Lung (tissue), 12 donors: ENCODE measurements around the gene PCNP. TPM values are rescaled to one million over a fixed set of nuclear protein-coding genes. Genes with fewer than 3 reads are reported as not detected.
A peak's percentile ranks its signal among the peaks of the same experiment; 100 is the strongest.

Experiments
- ATAC-seq: fragments of 200-7000 bp; cut with Tn5 transposase; one replicate; pipeline ENCODE4 v1.9.1; 2020; ENCODE audit warnings: moderate number of reproducible peaks; ENCODE audit not compliant: insufficient read depth, low FRiP score
- DNase-seq, 3 donors: peaks; one replicate each; pipeline ENCODE4 v3.0.0-alpha.2; 2013 to 2017
- H3K27ac ChIP-seq, 2 donors: one replicate each; pipeline ENCODE4 v1.5.1; 2013; ENCODE audit warnings: mild to moderate bottlenecking in 2 of 2, moderate library complexity in 2 of 2, control low read depth in 1 of 2, inconsistent platforms in 1 of 2, low read depth in 1 of 2, low read length in 1 of 2
- H3K27me3 ChIP-seq, 3 donors: one replicate each; pipeline ENCODE4 v1.5.1; 2013; ENCODE audit warnings: low read length in 2 of 3; ENCODE audit not compliant: control insufficient read depth in 3 of 3, insufficient read depth in 3 of 3
- H3K36me3 ChIP-seq, 4 donors: one replicate each; pipeline ENCODE4 v1.5.1; 2013; ENCODE audit warnings: low read length in 4 of 4, mild to moderate bottlenecking in 1 of 4, moderate library complexity in 1 of 4; ENCODE audit not compliant: control insufficient read depth in 4 of 4, insufficient read depth in 4 of 4
- H3K4me1 ChIP-seq, 5 donors: one replicate each; pipeline ENCODE4 v1.5.1; 2013; ENCODE audit warnings: low read length in 5 of 5, mild to moderate bottlenecking in 2 of 5, moderate library complexity in 1 of 5; ENCODE audit not compliant: control insufficient read depth in 5 of 5, insufficient read depth in 5 of 5
- H3K4me3 ChIP-seq: one replicate; pipeline ENCODE4 v1.5.1; 2013; ENCODE audit warnings: mild to moderate bottlenecking, control low read depth, moderate library complexity
- H3K9ac ChIP-seq, 2 donors: one replicate each; pipeline ENCODE4 v1.5.1; 2013; ENCODE audit warnings: low read length in 2 of 2, control low read depth in 1 of 2; ENCODE audit not compliant: insufficient read depth in 1 of 2
- H3K9me3 ChIP-seq, 4 donors: one replicate each; pipeline ENCODE4 v1.5.1; 2013; ENCODE audit warnings: low read length in 3 of 4, mild to moderate bottlenecking in 1 of 4, moderate library complexity in 1 of 4; ENCODE audit not compliant: control insufficient read depth in 4 of 4, insufficient read depth in 3 of 4
- CTCF ChIP-seq: IDR thresholded peaks from 2 replicates; pipeline ENCODE4 v1.5.1; 2012; ENCODE audit warnings: mild to moderate bottlenecking; ENCODE audit errors: control extremely low read depth, extremely low read depth
- WGBS, 2 donors: extraction: QIAGEN DNeasy Blood & Tissue Kit; methylation state at CpG; one replicate each; pipeline ENCODE4 v1.1.7; 2013; 5-methylcytosine and 5-hydroxymethylcytosine counted together
- polyA plus RNA-seq, 2 donors: library from polyadenylated mRNA; stranded (reverse); fragments of 200-250 nt; gene quantifications; one replicate each; pipeline ENCODE4 v1.2.1, GENCODE V29; 2013
- total RNA-seq, 2 donors: library from RNA; depleted of rRNA in 1 of 2; stranded (reverse); fragments of >200 nt in 1 of 2; gene quantifications; one replicate each; pipeline ENCODE4 v1.2.1, GENCODE V29; 2014 to 2021
- donor health status: control.
- donor health status: control.
- donor health status: Bipolar disorder and iron deficiency.
- donor health status: healthy.
- donor health status: DM: yes; HTN: yes; CAD: no.

Gene PCNP
- total and polyA plus RNA-seq, 4 donors = 73.1 to 195 (median 99.7) TPM

- no peaks in the 10 kb centered on the region for H3K9me3 ChIP-seq
- H3K4me1 ChIP-seq = peaks cover 2 to 15% (median 6%) of the 10 kb centered on the region in 5 donors
- no peak for TF ChIP-seq CTCF
- no peak overlapping the region for H3K4me3 ChIP-seq
- no peaks in the 10 kb centered on the region for H3K27me3 ChIP-seq
- ATAC-seq (no peak), DNase-seq (no peak)
- H3K27ac ChIP-seq = no peak overlapping the region
- 68 to 76% methylated on average over 9 of the region's 9 CpGs for WGBS, 2 donors
- no peak overlapping the region for H3K9ac ChIP-seq
- H3K36me3 ChIP-seq = peaks cover 2 to 9% (median 5%) of the 10 kb centered on the region in 4 donors
Observed at GRCh38 chr3:101571028-101571895, 2.7 kb upstream of the PCNP start.

GRCh38 chr3:101574388-101575112 lies 570 bp downstream of the PCNP start:
- WGBS, 2 donors = 1% methylated on average over 39 to 41 of the region's 41 CpGs
- peak overlapping the region; percentile 94 for H3K4me3 ChIP-seq
- no peak for TF ChIP-seq CTCF
- H3K36me3 ChIP-seq = peaks cover under 1 to 12% (median 7%) of the 10 kb centered on the region in 4 donors
- peak; percentile 75 to 83 (median 83) for DNase-seq
- no peaks in the 10 kb centered on the region for H3K27me3 ChIP-seq
- ATAC-seq = peak; percentile 65
- no peaks in the 10 kb centered on the region for H3K9me3 ChIP-seq
- peak overlapping the region; percentile 95 to 100 for H3K27ac ChIP-seq
- peak overlapping the region; percentile 96 to 99 for H3K9ac ChIP-seq
- H3K4me1 ChIP-seq = peaks cover 0 to 23% (median 7%) of the 10 kb centered on the region in 5 donors

GRCh38 chr3:101577286-101577685 lies 3.3 kb downstream of the PCNP start:
- H3K4me1 ChIP-seq = peaks cover 2 to 23% (median 10%) of the 10 kb centered on the region in 5 donors
- TF ChIP-seq CTCF = no peak
- peaks cover 3 to 17% (median 9%) of the 10 kb centered on the region in 4 donors for H3K36me3 ChIP-seq
- no peak overlapping the region for H3K4me3 ChIP-seq
- DNase-seq = no peak
- H3K27me3 ChIP-seq = no peaks in the 10 kb centered on the region
- H3K9me3 ChIP-seq = no peaks in the 10 kb centered on the region
- H3K9ac ChIP-seq = no peak overlapping the region
- WGBS, 2 donors = 91 to 98% methylated on average over 6 of the region's 6 CpGs
- no peak for ATAC-seq
- H3K27ac ChIP-seq = no peak overlapping the region
